Measurements from ENCODE around the gene ZFYVE9. TPM values are rescaled to one million over a fixed set of nuclear protein-coding genes. Genes with fewer than 3 reads are reported as not detected.

Gene ZFYVE9
- total RNA-seq, 4 donors from 2014 or later: 22.8 to 37.0 (median 28.2) TPM

DNA sequence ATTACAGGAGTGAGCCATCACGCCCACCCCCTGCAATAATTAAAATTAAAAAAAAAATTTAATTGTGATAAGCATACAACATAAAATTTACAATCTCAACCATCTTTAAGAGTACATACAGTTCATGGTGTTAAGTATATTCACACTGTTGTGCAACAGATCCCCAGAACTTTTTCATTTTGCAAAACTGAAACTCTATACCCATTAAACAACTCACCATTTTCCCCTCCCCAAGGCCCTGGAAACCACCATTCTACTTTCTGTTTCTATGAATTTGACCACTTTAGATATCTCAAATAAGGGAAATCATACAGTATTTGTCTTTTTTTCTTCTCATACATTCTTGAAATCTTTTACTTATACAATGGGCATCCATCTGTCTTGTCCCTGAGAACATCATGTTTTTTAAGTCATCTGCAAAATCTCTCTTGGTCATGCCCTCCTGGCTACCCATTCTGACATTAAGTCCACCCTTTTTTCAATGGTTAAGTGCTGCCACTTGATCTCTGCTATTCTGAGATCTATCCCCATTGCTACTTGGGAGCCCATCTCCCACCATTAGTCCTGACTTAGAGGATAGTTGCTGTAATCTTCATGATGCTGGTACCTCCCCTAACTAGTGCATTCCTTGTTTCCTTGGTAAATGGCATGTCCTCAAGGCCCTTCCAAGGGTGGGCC is 39.4 kb upstream of the ZFYVE9 start:
- no peak overlapping the region for H3K27ac ChIP-seq
- WGBS, 2 donors (ENCODE audit: low coverage in 1 of 2): 80 to 100% methylated on average over 1 of the region's 1 CpG
- TF ChIP-seq CTCF (IDR thresholded peaks at IDR 0.05) (no peak), EP300 (IDR thresholded peaks at IDR 0.05; ENCODE audit: low read depth) (no peak), POLR2AphosphoS5 (IDR thresholded peaks at IDR 0.05) (no peak), POLR2A (IDR thresholded peaks at IDR 0.05) (no peak)

DNA sequence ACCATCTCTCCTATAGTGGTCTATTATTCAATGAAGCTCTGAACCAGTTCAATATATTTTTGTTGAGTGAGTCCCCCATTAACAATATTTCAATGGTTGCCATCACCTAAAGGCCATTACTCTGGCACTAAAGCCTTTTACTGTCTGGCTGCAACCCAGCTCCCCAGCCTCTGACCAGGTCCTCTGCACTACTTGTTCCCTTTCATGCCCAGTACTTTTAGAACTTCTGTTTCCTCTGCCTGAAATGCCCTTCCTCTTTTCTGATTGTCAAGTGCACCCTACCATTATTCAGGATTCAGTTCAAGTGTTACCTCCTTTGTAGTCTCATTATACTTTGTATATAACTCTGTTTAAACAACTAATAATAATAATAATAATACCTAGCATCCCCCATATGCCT is 30.4 kb upstream of the ZFYVE9 start:
- H3K9me3 ChIP-seq: no peaks in the 10 kb centered on the region
- H3K4me1 ChIP-seq: no peaks in the 10 kb centered on the region
- intact Hi-C loops (cut with DNase I; ENCODE audit: low total_unique reads) (no loop called here), in situ Hi-C loops (cut with MboI; ENCODE audit: low pct_ligation_motif_present in 1 of 4, low pct_unique_long_range_greater_than_20kb in 1 of 4, low sequenced_read_pairs in 3 of 4) (no loop called here)
- no peak for DNase-seq
- TF ChIP-seq EP300 (IDR thresholded peaks at IDR 0.05; ENCODE audit: low read depth) (no peak), POLR2AphosphoS5 (IDR thresholded peaks at IDR 0.05) (no peak), CTCF (IDR thresholded peaks at IDR 0.05) (no peak), POLR2A (IDR thresholded peaks at IDR 0.05) (no peak)
- no peaks in the 10 kb centered on the region for H3K36me3 ChIP-seq
- H3K4me3 ChIP-seq: no peak overlapping the region
- no peak overlapping the region for H3K27ac ChIP-seq
- no peaks in the 10 kb centered on the region for H3K27me3 ChIP-seq

More for the DNA sequence above, 39.4 kb upstream of the ZFYVE9 start:
- DNase-seq: no peak
- intact Hi-C loops (cut with DNase I; ENCODE audit: low total_unique reads) (no loop called here), in situ Hi-C loops (cut with MboI; ENCODE audit: low pct_ligation_motif_present in 1 of 4, low pct_unique_long_range_greater_than_20kb in 1 of 4, low sequenced_read_pairs in 3 of 4) (no loop called here)
- Histone ChIP-seq H3K36me3 (no peaks in the 10 kb centered on the region), H3K4me3 (no peak overlapping the region), H3K27me3 (no peaks in the 10 kb centered on the region), H3K4me1 (no peaks in the 10 kb centered on the region), H3K9me3 (no peaks in the 10 kb centered on the region)

DNA sequence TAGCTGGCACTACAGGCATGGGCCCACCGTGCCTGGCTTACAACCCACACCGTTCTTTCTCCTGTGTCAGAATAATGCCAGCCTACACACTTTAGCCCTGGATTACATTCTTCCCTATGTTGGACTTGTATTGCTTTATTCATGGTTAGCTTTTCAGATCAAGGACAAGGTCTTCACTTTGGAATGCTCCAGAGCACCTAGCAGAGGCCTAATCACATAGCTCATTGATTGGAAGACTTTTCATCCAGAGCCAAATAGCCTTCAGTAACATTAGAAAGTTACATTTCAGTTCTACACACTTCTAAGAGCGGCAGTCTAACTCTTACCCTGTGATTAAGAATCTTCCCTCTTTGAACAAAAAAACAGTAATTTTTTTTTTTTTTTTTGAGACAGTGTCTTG is 29.4 kb upstream of the ZFYVE9 start:
- H3K27ac ChIP-seq: no peak overlapping the region
- WGBS, 2 donors (ENCODE audit: low coverage in 1 of 2): 94 to 100% methylated on average over 2 to 3 of the region's 3 CpGs
- intact Hi-C loops (cut with DNase I; ENCODE audit: low total_unique reads): no loop called here

More for the DNA sequence above, 29.4 kb upstream of the ZFYVE9 start:
- no peak for DNase-seq
- Histone ChIP-seq H3K4me1 (no peaks in the 10 kb centered on the region), H3K27me3 (no peaks in the 10 kb centered on the region), H3K9me3 (no peaks in the 10 kb centered on the region), H3K36me3 (no peaks in the 10 kb centered on the region), H3K4me3 (no peak overlapping the region)
- in situ Hi-C loops (cut with MboI; ENCODE audit: low pct_ligation_motif_present in 1 of 4, low pct_unique_long_range_greater_than_20kb in 1 of 4, low sequenced_read_pairs in 3 of 4): no loop called here
- TF ChIP-seq CTCF (IDR thresholded peaks at IDR 0.05): no peak
- no peak for TF ChIP-seq EP300 (IDR thresholded peaks at IDR 0.05; ENCODE audit: low read depth)
- no peak for TF ChIP-seq POLR2AphosphoS5 (IDR thresholded peaks at IDR 0.05)
- TF ChIP-seq POLR2A (IDR thresholded peaks at IDR 0.05): no peak

Data from transverse colon (tissue), 4 donors.